Measurements from ENCODE around the gene TADA2B.
A peak's percentile ranks its signal among the peaks of the same experiment; 100 is the strongest.

DNA sequence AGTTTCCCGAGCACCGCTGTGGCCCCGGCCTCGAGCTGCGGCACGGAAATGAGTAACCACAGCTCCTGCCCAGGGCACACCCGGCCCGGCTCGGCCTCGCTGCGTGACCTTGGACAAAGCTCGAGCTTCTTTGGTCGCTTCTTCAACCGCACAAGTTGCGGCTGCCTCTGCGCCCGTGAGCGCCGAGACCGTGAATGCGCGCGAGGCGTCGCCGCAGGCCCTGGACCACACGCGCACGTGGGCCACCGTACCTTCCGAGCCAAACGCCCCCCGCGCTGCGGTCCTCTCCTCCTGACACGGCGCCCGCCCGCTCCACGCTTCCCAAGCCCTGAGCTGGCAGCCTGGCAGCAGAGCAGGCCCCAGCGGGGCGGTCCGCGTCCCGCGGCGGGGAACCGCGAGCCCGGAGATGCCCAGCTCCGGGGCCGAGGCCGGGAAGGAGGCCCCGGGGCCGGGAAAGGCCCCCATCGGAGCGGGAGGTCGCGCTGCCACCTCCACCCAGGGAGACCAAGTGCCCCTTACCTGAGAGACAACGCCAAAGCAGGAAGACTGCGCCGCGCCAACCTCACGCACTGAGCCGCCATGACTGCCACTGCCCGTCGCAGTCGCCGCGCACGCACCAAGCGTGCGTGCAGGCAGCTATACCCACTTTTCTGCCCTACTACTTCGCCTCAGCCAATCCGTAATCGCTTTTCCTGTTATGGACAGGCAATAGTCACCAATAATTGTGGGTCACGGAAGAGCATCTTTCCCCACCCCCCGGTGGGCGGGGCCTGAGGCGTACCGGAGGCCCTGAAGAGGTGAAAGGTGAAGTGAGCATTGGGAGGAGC, 24.5 kb downstream of the TADA2B start, which contains the start of gene GRPEL1:
- TF ChIP-seq, protein P1, sequence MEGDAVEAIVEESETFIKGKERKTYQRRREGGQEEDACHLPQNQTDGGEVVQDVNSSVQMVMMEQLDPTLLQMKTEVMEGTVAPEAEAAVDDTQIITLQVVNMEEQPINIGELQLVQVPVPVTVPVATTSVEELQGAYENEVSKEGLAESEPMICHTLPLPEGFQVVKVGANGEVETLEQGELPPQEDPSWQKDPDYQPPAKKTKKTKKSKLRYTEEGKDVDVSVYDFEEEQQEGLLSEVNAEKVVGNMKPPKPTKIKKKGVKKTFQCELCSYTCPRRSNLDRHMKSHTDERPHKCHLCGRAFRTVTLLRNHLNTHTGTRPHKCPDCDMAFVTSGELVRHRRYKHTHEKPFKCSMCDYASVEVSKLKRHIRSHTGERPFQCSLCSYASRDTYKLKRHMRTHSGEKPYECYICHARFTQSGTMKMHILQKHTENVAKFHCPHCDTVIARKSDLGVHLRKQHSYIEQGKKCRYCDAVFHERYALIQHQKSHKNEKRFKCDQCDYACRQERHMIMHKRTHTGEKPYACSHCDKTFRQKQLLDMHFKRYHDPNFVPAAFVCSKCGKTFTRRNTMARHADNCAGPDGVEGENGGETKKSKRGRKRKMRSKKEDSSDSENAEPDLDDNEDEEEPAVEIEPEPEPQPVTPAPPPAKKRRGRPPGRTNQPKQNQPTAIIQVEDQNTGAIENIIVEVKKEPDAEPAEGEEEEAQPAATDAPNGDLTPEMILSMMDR (IDR thresholded peaks at IDR 0.05): no peak
- TF ChIP-seq, protein P2, sequence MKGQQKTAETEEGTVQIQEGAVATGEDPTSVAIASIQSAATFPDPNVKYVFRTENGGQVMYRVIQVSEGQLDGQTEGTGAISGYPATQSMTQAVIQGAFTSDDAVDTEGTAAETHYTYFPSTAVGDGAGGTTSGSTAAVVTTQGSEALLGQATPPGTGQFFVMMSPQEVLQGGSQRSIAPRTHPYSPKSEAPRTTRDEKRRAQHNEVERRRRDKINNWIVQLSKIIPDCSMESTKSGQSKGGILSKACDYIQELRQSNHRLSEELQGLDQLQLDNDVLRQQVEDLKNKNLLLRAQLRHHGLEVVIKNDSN (CRISPR knock-in tag; IDR thresholded peaks at IDR 0.05): 0 out of 2 replicates have a peak, but pooled peaks have one; percentile 18
- TF ChIP-seq, protein P3, sequence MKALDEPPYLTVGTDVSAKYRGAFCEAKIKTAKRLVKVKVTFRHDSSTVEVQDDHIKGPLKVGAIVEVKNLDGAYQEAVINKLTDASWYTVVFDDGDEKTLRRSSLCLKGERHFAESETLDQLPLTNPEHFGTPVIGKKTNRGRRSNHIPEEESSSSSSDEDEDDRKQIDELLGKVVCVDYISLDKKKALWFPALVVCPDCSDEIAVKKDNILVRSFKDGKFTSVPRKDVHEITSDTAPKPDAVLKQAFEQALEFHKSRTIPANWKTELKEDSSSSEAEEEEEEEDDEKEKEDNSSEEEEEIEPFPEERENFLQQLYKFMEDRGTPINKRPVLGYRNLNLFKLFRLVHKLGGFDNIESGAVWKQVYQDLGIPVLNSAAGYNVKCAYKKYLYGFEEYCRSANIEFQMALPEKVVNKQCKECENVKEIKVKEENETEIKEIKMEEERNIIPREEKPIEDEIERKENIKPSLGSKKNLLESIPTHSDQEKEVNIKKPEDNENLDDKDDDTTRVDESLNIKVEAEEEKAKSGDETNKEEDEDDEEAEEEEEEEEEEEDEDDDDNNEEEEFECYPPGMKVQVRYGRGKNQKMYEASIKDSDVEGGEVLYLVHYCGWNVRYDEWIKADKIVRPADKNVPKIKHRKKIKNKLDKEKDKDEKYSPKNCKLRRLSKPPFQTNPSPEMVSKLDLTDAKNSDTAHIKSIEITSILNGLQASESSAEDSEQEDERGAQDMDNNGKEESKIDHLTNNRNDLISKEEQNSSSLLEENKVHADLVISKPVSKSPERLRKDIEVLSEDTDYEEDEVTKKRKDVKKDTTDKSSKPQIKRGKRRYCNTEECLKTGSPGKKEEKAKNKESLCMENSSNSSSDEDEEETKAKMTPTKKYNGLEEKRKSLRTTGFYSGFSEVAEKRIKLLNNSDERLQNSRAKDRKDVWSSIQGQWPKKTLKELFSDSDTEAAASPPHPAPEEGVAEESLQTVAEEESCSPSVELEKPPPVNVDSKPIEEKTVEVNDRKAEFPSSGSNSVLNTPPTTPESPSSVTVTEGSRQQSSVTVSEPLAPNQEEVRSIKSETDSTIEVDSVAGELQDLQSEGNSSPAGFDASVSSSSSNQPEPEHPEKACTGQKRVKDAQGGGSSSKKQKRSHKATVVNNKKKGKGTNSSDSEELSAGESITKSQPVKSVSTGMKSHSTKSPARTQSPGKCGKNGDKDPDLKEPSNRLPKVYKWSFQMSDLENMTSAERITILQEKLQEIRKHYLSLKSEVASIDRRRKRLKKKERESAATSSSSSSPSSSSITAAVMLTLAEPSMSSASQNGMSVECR (CRISPR knock-in tag; IDR thresholded peaks at IDR 0.05; ENCODE audit: borderline replicate concordance): 0 out of 2 replicates have a peak, but pooled peaks have one; percentile 10
- TF ChIP-seq ESRRA (CRISPR knock-in tag; IDR thresholded peaks at IDR 0.05; ENCODE audit: borderline replicate concordance): peak; percentile 70; the same call in 1 of the 2 replicates
- no peak for TF ChIP-seq ZNF396 (CRISPR knock-in tag; IDR thresholded peaks at IDR 0.05; ENCODE audit: borderline replicate concordance)
- TF ChIP-seq, protein P4, sequence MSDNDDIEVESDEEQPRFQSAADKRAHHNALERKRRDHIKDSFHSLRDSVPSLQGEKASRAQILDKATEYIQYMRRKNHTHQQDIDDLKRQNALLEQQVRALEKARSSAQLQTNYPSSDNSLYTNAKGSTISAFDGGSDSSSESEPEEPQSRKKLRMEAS (CRISPR knock-in tag; IDR thresholded peaks at IDR 0.05): peak; percentile 77
- no peak for TF ChIP-seq JUN (CRISPR knock-in tag; IDR thresholded peaks at IDR 0.05)
- TF ChIP-seq ATF1 (CRISPR knock-in tag; IDR thresholded peaks at IDR 0.05): no peak
- no peak for TF ChIP-seq NFE2L1 (CRISPR knock-in tag; IDR thresholded peaks at IDR 0.05)
- no peak for TF ChIP-seq ELF4 (CRISPR knock-in tag; IDR thresholded peaks at IDR 0.05; ENCODE audit: low read depth)
- no peak for TF ChIP-seq ZNF138 (CRISPR knock-in tag; conservative IDR thresholded peaks at IDR 0.05)
- 0 out of 2 replicates have a peak, but pooled peaks have one; percentile 19 for TF ChIP-seq NR2C2 (CRISPR knock-in tag; IDR thresholded peaks at IDR 0.05)
- no peak for TF ChIP-seq GRHL2 (CRISPR knock-in tag; IDR thresholded peaks at IDR 0.05; ENCODE audit: insufficient replicate concordance, severe bottlenecking)

All from WTC11 (cell line).